Renal pelvis (tissue), 4 donors: ENCODE data around the gene TMEM50B. TPM values are rescaled to one million over a fixed set of nuclear protein-coding genes. Genes with fewer than 3 reads are reported as not detected.
A peak's percentile ranks its signal among the peaks of the same experiment; 100 is the strongest.
"Not testable (repeated sequence)": the region's sequence is repeated elsewhere in the genome, so short reads cannot be mapped to it uniquely, and the experiment has no call there.

ENCODE experiments used
- DNase-seq: peaks from one replicate; pipeline ENCODE4 v3.0.0-alpha.2; 2013
- polyA plus RNA-seq, 3 donors: library from polyadenylated mRNA; unstranded; fragments of 120-200 nt; gene quantifications; one replicate each; pipeline ENCODE4 v1.2.1, GENCODE V29; 2013; ENCODE audit not compliant: insufficient read length in 3 of 3

The TMEM50B gene
- polyA plus RNA-seq, 3 donors: 45.8 to 94.5 (median 53.6) TPM

GRCh38 chr21:33487996-33488395, 8.2 kb upstream of the TMEM50B start:
- DNase-seq: no peak

GRCh38 chr21:33481314-33481943, 1.7 kb upstream of the TMEM50B start:
- DNase-seq: no peak

GRCh38 chr21:33480481-33481103, 818 bp upstream of the TMEM50B start:
- no peak for DNase-seq

DNA sequence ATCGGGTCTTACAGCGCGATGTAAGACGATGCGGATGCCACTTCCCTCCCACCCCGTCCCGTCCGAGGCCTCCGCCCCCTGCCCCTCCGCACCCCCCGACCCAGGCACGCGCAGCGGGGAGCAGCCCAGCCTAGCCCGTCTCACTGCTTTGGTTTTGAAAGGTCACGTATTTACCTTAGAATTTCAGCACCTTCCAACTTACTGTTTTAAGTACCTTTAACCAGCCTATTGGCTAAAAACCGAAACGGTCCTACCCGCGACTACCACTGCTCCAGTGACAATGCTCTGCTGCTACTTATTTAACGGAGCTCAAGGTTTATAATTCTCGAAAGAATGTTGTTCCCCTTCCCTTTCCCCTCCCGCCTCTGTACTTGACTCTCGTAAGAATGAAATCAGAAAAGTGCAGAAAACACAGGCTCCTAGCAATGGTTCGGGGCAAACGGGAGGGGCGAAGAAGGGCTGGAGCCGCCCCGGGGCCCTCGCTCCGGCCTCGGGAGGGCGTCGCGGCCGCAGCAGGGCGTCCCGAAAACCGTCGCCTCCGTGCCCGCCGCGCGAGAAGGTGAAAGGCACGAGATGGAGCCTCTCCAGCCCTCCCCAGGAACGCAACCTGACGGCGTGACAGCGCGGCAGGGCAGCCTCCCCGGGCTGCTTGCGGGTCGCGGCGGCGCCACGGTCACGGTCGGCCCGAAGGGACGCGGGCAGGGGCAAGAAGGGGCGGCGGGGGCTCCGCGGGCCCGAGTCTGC, 667 bp downstream of the TMEM50B start:
- peak; percentile 40 for DNase-seq

DNA sequence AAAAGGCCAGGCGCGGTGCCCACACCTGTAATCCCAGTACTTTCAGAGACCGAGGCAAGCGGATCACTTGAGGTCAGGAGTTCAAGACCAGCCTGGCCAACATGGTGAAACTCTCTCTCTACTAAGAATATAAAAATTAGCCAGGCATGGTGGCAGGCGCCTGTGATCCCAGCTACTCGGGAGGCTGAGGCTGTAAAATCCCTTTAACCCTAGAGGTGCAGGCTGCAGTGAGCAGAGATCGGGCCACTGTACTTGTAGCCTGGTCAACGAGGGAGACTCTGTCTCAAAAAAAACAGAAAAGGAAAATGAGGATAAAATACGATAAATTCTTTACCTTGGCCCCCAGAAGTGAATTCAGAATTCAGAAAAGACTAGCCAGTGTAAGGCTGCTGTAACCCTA, 1.6 kb downstream of the TMEM50B start:
- DNase-seq: no peak

GRCh38 chr21:33477066-33477465, 2.7 kb downstream of the TMEM50B start:
- DNase-seq: no peak

DNA sequence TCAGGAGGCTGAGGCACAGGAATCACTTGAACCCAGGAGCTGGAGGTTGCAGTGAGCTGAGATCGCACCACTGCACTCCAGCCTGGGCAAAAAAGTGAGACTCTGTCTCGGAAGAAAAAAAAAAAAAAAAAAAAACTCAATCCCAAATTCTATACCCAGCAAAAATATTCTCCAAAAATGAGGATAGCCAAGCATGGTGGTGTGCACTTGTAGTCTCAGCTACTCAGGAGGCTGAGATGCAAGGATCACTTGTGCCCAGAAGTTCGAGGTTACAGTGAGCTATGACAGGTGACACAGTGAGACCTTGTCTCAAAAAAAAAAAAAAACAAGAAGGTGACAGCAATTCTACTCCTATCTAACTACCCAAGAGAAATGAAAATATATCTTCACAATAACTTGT, 6.4 kb downstream of the TMEM50B start:
- no peak for DNase-seq

DNA sequence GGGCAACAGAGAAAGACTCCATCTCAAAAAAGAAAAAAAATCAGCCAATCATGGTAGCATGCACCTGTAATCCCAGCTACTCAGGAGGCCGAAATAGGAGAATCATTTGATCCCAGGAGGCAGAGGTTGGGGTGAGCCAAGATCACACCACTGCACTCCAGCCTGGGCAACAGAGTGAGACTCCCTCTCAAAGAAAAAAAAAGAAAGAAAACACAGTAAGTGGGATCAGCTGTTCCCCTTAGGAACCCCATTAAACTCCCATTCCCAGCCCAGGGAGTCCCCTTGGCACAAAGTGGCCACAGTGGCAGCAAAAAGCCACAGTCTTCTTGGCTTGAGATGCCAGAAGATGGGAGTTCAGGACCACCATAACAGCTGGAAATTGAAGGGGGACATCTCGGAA, 9.1 kb downstream of the TMEM50B start:
- DNase-seq: no peak

GRCh38 chr21:33469183-33469582, 10.6 kb downstream of the TMEM50B start:
- DNase-seq: not testable (repeated sequence)

DNA sequence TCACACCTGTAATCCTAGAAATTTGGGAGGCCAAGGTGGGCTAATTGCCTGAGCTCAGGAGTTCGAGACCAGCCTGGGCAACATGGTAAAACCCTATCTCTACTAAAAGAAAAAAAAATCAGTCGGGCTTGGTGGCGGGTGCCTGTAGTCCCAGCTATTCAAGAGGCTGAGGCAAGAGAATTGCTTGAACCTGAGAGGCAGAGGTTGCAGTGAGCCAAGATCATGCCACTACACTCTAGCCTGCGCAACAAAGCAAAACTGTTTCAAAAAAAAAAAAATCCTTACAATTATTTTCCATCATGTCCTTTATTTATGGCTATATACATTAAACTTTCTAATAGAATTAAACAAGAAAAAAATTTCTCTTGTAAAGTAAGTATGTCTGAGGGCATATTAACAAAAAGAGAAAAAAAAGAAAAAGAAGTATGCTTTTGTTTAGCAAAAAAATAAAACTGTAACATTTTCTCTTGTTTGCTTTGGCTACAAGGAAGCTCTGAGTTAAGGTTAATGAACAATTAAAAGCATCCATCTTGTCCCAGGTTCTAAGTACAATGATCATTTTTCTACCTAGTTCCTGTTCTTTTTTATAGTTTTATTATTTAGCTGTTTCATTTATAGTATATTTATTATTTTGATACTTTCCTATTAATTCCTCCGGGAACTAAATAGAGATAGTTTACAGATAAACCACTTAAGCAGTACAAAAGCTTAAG, 18.1 kb downstream of the TMEM50B start:
- DNase-seq: no peak

GRCh38 chr21:33458861-33459260, 20.9 kb downstream of the TMEM50B start:
- no peak for DNase-seq

- DNase-seq: no peak
These were observed 23.9 kb downstream of the TMEM50B start for GRCh38 chr21:33455686-33456446.

GRCh38 chr21:33452362-33452761, 27.4 kb downstream of the TMEM50B start:
- DNase-seq: no peak

DNA sequence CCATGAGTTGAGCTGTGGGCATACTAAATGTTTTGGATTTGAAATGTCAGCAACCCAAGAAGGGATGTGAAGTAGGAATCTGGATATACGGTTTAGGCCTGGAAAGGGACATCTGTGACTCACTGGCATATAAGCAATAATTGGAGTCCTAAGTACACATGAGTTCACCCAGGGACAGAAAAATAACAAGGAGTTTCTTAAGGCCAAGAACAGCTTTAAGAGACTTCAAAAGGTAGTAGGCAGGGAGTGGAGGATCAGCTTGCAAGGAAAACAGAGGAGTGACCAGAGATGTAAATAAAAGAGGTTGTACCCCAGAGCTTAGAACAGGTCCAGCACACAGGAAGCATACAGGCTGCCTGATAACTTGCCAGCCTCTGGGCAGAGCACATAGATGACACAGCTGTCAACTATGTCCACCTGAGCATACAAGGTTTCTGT, 28.1 kb downstream of the TMEM50B start:
- peak; percentile 38 for DNase-seq

DNA sequence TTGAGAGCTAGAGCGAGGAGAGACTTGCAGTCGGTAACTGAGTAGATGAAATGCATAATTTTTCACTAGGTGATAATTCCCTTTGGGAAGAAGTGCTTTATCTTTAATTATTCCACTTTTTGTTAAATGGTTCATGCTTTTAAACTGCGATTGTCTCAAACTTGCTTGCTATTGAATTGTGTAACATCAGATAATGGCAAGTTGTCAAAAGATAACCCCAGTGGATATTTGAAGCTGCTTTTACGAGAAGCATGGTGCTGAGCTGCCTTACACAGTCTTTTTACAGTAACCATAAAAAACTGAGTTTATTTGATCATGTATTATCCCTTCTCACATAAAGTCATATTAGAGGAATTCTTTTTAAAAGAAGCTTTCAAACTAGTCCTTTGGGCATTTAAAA, 30.2 kb downstream of the TMEM50B start:
- no peak for DNase-seq

DNA sequence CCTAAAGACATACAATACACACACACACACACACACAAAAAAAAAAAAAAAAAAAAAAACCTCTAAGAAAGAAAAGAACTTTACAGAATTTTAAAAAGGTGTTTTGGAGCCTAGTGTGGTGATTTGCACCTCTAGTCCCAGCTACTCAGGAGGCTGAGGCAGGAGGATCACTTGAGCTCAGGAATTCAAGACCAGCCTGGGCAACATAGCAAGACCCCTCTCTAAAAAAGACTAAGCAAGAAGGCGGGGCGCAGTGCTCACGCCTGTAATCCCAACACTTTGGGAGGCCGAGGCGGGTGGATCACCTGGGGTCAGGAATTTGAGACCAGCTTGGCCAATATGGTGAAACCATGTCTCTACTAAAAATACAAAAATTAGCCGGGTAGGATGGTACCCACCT, 33.2 kb downstream of the TMEM50B start:
- not testable (repeated sequence) for DNase-seq

DNA sequence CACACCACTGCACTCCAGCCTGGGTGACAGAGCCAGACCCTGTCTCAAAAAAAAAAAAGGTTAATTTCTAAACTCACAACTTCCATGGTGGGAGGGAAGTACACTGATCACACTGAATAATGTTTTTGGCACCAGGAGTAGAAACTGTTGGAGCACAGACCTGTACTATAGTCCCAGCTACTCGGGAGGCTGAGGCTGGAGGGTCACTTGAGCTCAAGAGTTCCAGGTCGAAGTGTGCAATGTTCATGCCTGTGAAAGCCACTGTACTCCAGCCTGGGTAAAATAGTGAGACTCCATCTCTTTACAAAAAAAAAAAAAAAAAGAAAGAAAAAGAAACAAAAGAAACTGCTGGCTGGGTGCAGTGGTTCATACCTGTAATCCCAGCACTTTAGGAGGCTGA, 35.3 kb downstream of the TMEM50B start:
- DNase-seq: no peak

DNA sequence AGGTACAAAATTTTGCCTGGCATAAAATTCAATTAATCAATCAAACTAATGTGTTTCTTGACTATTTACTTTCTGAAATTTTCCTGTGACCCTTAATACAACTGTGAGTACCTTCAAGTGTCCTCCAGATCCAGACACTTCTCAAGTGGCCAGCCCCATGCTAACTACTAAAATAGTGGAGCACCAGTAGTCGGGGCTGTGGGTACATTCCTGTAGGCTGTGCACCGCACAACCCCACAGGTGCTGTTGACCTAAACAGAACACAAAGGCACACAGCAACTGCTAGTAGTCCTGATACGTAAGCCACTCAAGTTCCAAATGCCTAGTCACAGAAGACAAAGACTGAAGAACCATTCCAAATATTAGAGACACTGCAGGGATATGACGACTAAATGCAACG, 36.6 kb downstream of the TMEM50B start:
- no peak for DNase-seq

DNA sequence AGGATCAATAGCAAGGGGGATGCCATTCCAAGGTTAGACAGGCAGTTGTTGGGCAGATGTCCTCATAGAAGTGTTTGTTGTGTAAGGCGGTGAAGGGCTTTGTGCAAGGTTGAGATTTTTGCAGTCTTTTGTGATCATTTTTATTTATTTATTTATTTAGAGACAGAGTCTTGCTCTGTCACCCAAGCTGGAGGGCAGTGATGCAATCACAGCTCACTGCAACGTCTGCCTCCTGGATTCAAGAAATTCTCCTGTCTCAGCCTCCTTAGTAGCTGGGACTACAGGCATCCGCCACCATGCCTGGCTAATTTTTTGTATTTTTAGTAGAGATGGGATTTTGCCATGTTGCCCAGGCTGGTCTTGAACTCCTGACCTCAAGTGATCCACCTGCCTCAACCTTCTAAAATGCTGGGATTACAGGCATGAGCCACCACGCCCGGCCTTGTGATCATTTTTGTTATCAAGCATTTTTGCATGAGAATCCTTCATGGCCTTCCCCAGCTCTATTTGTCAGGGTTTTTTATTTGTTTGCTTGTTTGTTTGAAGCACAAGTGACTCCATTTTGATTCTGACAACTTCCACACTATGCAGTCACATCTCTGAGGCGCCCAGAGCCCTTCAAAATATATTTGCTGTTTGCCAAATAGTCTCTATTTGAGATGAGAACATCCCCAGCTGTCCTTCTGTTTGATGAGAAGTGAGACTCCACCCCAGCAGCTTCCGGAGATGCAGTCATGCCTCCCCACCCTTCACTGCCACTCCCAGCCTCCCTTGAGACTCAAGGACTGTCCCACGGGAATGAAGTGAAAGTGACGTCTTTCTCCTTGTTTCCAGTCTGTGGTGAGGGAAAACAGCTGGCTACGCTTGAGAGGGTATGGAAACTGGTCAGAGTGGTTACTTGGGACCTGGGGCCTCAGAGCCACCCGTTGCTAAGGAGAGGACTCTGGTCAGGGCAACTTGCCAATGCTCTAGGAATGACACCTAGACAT, 38.0 kb downstream of the TMEM50B start:
- peak; percentile 70 for DNase-seq

GRCh38 chr21:33437140-33437539, 42.6 kb downstream of the TMEM50B start:
- no peak for DNase-seq
